IPS DF 4.7 (cell line): ENCODE data around the gene IL4.
"Not testable (repeated sequence)": the region's sequence is repeated elsewhere in the genome, so short reads cannot be mapped to it uniquely, and the experiment has no call there.

ENCODE experiments used
- DNase-seq: peaks from one replicate; pipeline ENCODE4 v3.0.0-alpha.2; 2013; ENCODE audit warnings: low spot score; ENCODE audit errors: extremely low read depth

Gene IL4

DNA sequence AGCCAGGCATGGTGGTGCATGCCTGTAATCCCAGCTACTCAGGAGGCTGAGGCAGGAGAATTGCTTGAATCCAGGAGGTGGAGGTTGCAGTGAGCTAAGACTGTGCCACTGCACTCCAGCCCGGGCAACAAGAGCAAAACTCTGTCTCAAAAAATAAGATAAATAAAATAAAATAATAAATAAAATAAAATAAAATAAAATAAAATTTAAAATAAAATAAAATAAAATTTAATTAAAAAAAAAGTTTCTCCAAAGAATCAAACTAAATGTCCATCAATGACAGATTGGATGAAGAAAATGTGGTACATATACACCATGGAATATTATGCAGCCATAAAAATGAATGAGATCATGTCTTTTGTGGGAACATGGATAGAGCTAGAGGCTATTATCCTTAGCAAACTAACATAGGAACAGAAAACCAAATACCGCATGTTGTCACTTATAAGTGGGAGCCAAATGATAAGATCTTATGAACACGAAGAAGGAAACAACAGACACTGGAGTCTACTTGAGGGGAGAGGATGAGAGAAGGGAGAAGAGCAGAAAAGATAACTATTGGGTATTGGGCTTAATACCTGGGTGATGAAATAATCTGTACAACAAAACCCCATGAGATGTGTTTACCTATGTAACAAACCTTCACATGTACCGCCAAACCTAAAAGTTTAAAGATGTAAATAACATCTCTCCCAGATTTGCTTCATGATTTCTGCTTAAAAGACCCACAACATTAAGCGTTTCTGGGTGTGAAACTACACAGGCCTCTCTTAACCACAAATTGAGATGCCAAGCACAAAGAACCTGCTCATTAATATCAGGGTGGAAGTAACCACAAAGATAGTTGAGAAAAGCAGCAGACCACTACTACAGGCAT lies 18.2 kb downstream of the IL4 start:
- not testable (repeated sequence) for DNase-seq

- no peak for DNase-seq
Observed at GRCh38 chr5:132692632-132692967, 18.8 kb downstream of the IL4 start.

- no peak for DNase-seq
Observed at GRCh38 chr5:132695956-132696355, 22.2 kb downstream of the IL4 start.

DNA sequence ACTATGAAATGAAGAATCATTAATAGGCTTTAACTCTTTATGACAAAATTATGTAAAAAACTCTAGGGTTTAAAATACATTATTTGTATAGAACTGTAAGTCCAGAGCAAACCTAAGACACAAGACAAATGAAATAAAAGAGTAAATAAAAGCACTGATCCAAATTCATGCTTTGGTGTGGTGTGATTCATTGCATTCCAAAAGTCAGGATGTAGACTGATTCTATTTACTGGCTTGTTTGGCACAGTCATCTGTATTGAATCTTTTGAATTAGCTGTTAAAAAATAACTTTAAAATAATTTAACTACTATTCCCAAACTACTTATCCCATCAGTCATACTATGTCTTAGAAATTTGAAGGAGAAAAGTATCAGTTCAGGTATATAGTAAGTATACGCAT lies 31.1 kb downstream of the IL4 start:
- no peak for DNase-seq

DNA sequence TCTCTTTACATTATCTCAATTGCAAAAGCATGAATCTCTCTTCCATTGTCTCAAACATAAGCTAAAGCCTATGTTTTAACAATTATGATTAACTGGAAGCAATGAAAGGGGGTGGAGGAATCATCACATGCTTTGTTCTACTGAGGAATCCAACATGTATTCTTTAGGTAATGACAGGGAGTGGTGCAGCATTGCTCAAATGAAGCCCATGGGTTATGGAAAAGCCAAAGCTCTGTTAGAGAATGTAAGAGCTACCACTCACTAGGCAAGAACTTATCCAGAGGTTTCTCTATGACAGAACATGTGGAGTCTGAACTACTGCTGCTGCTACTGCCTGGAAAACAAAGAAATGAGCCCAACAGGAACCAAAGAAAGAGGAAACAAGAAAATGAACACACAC lies 34.9 kb downstream of the IL4 start:
- DNase-seq: no peak

GRCh38 chr5:132714456-132715307 lies 40.9 kb downstream of the IL4 start:
- DNase-seq: no peak

- no peak for DNase-seq
Observed at GRCh38 chr5:132718544-132719312, 44.9 kb downstream of the IL4 start.

- DNase-seq: no peak
Observed at GRCh38 chr5:132725745-132726144, 52.0 kb downstream of the IL4 start.

DNA sequence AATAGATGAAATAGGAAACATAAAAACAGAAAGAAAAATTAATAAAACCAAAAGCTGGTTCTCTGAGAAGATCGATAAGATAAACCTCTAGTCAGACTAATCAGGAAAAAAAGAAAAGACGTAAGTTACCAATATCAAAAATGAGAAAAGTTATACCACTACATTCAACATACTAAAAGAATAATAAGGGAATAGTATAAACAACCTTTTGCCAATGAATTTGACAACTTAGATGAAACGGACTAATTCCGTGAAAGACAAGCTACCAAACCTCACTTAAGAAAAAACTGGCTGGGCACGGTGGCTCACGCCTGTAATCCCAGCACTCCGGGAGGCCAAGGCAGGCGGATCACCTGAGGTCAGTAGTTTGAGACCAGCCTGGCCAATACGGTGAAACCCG lies 56.1 kb downstream of the IL4 start:
- no peak for DNase-seq
